GM12878 (cell line): ENCODE data around the gene ULK1. TPM values are rescaled to one million over a fixed set of nuclear protein-coding genes. Genes with fewer than 3 reads are reported as not detected.

Experiments
- ATAC-seq: fragments of 200-7000 bp; cut with Tn5 transposase; 3 replicates; pipeline ENCODE4 v1.9.1; 2020; ENCODE audit warnings: mild to moderate bottlenecking, moderate library complexity
- BruUV-seq: library from RNA; stranded (reverse); fragments of 400-500 nt; replicated peaks from 2 replicates; lab custom pipeline; 2021; lab: Mats Ljungman, UMichigan
- CTCF ChIA-PET: fragments of 300-600 bp; sonication (Branson Sonifier 250); formaldehyde crosslinking; extraction: SDS; loops from one replicate; lab custom pipeline; 2021; ENCODE audit warnings: inconsistent platforms; lab: Yijun Ruan, JAX
- POLR2A ChIA-PET: fragments of 350-600 bp; formaldehyde crosslinking; extraction: SDS; loops from one replicate; lab custom pipeline; 2021; ENCODE audit warnings: inconsistent platforms; lab: Charles Lee
- RAD21 ChIA-PET: fragments of 300-600 bp; sonication (Branson Sonifier 250); formaldehyde crosslinking; loops from one replicate; lab custom pipeline; 2023; ENCODE audit warnings: antibody characterized with exemption; ENCODE audit not compliant: unreplicated experiment; lab: Charles Lee
- SMC1A ChIA-PET: fragments of 300-600 bp; sonication (Branson Sonifier 250); formaldehyde crosslinking; loops from one replicate; lab custom pipeline; 2023; ENCODE audit not compliant: unreplicated experiment, uncharacterized antibody; lab: Charles Lee
- DNase-seq: peaks from one replicate; pipeline ENCODE4 v3.0.0-alpha.2; 2011; ENCODE audit warnings: low read depth, low spot score
- FAIRE-seq: peaks from 3 replicates; lab custom pipeline; 2011; peaks lifted over from hg19 to GRCh38; lab: Jason Lieb, UNC
- H2AFZ ChIP-seq: 2 replicates; pipeline ENCODE4 v1.6.0; 2011; ENCODE audit warnings: low read depth, low read length, control low read depth; ENCODE audit not compliant: control insufficient read depth
- H3K27ac ChIP-seq: 2 replicates; pipeline ENCODE4 v1.5.1; 2011; ENCODE audit warnings: control low read depth; ENCODE audit not compliant: control insufficient read depth, insufficient read depth
- H3K27me3 ChIP-seq, 2 experiments: replicated peaks in 1 of 2; 2 replicates each; pipeline versions ENCODE4 v1.6.0 to v1.6.1; 2011; ENCODE audit warnings: low read length in 1 of 2; ENCODE audit not compliant: control insufficient read depth in 2 of 2, insufficient read depth in 2 of 2
- H3K36me3 ChIP-seq, 2 experiments: 2 replicates each; pipeline ENCODE4 v1.5.1; 2011; ENCODE audit warnings: low read length in 1 of 2; ENCODE audit not compliant: control insufficient read depth in 2 of 2, insufficient read depth in 2 of 2
- H3K4me1 ChIP-seq: 2 replicates; pipeline ENCODE4 v1.6.1; 2011; ENCODE audit warnings: mild to moderate bottlenecking, low read length, moderate library complexity, mixed read lengths; ENCODE audit not compliant: control insufficient read depth, insufficient read depth
- H3K4me2 ChIP-seq: 2 replicates; pipeline ENCODE4 v1.6.0; 2011; ENCODE audit warnings: control low read depth; ENCODE audit not compliant: control insufficient read depth, insufficient read depth
- H3K4me3 ChIP-seq: fragments of 200-600 bp; sonication (generic); 2 replicates; pipeline ENCODE4 v1.5.1; 2016
- H3K79me2 ChIP-seq: 2 replicates; pipeline ENCODE4 v1.6.0; 2011; ENCODE audit warnings: low read length; ENCODE audit not compliant: control insufficient read depth, insufficient read depth
- H3K9ac ChIP-seq: 2 replicates; pipeline ENCODE4 v1.8.0; 2011; ENCODE audit warnings: low read length, control low read depth, mixed read lengths; ENCODE audit not compliant: control insufficient read depth, insufficient read depth
- H3K9me3 ChIP-seq: replicated peaks from 3 replicates; pipeline ENCODE4 v1.5.1; 2011; ENCODE audit warnings: mild to moderate bottlenecking, low read length; ENCODE audit not compliant: control insufficient read depth, insufficient read depth
- H4K20me1 ChIP-seq: 2 replicates; pipeline ENCODE4 v1.6.0; 2011; ENCODE audit not compliant: control insufficient read depth, insufficient read depth
- ATF2 ChIP-seq: IDR thresholded peaks from 2 replicates; pipeline ENCODE4 v1.6.1; 2012; ENCODE audit warnings: low read length, inconsistent platforms
- BHLHE40 ChIP-seq, 2 experiments: fragments of 450-650 bp in 1 of 2; IDR thresholded peaks; 2 replicates each; pipeline ENCODE4 v1.6.1; 2011 to 2017; ENCODE audit warnings: low read depth in 2 of 2, borderline replicate concordance in 1 of 2, improper control_type of control experiment in 1 of 2, low read length in 1 of 2, mild to moderate bottlenecking in 1 of 2
- POU2F2 ChIP-seq: IDR thresholded peaks from 3 replicates; pipeline ENCODE4 v1.6.1; 2011; ENCODE audit warnings: low read depth, mild to moderate bottlenecking, low read length, borderline replicate concordance
- SP1 ChIP-seq: IDR thresholded peaks from one replicate; pipeline ENCODE4 v1.6.1; 2011; ENCODE audit warnings: low read depth, low read length
- STAT1 ChIP-seq: fragments of 450-650 bp; conservative IDR thresholded peaks from 2 replicates; pipeline ENCODE4 v1.6.1; 2014; ENCODE audit warnings: antibody characterized with exemption, mild to moderate bottlenecking
- USF1 ChIP-seq: IDR thresholded peaks from 2 replicates; pipeline ENCODE4 v1.6.1; 2011; ENCODE audit warnings: borderline replicate concordance, low read depth, mild to moderate bottlenecking, moderate library complexity, mixed read lengths, low read length; ENCODE audit not compliant: insufficient read depth; ENCODE audit errors: extremely low read length
- ZBTB4 ChIP-seq: fragments of 450-650 bp; formaldehyde crosslinking; IDR thresholded peaks from 2 replicates; pipeline ENCODE4 v1.4.0; 2022; ENCODE audit warnings: mild to moderate bottlenecking, moderate library complexity
- WGBS: methylation state at CpG from one replicate; pipeline ENCODE4 v1.1.6; 2016; ENCODE audit warnings: low lambda C conversion rate; ENCODE audit not compliant: insufficient replicate concordance, insufficient coverage; ENCODE audit errors: missing lambda C conversion rate; 5-methylcytosine and 5-hydroxymethylcytosine counted together
- in situ Hi-C: fragments of 300-500 bp; cut with MboI; formaldehyde crosslinking; loops from 9 replicates; pipeline ENCODE4 v1.14.3; 2018; ENCODE audit warnings: mixed read lengths
- intact Hi-C: fragments of 100-400 bp; cut with micrococcal nuclease; formaldehyde crosslinking; loops from one replicate; pipeline ENCODE4 v1.14.2; 2022; ENCODE audit not compliant: unreplicated experiment
- polyA plus RNA-seq, 11 experiments: library from polyadenylated mRNA; depleted of rRNA in 4 of 11; unstranded in 6 of 11; stranded (reverse) in 5 of 11; fragments of >200 nt; fragmentation: Nextera tagmentation in 4 of 11; fragmentation: Illumina TruSeq in 1 of 11; extraction: Ambion mirVana in 4 of 11; extraction: Trizol in 1 of 11; gene quantifications; 1 replicate in 1 of 11; 2 replicates in 10 of 11; pipeline versions ENCODE4 v1.2.1 to v1.2.3, GENCODE V29; 2011 to 2016; ENCODE audit warnings: inconsistent platforms in 2 of 11, missing spikeins in 2 of 11, low read depth in 1 of 11
- total RNA-seq, 4 experiments: library from RNA; depleted of rRNA in 3 of 4; stranded (reverse); fragments of >200 nt in 3 of 4; fragmentation: Illumina TruSeq in 1 of 4; extraction: Trizol in 1 of 4; gene quantifications; 2 replicates each; pipeline versions ENCODE4 v1.2.1 to v1.2.3, GENCODE V29; 2013 to 2021
- TF ChIP-seq, protein P1 (sequence below): IDR thresholded peaks from 2 replicates; pipeline ENCODE4 v1.6.1; 2012; ENCODE audit warnings: mild to moderate bottlenecking, low read depth, low read length
- TF ChIP-seq, protein P2 (sequence below): fragments of 450-650 bp; IDR thresholded peaks from 2 replicates; pipeline ENCODE4 v1.6.1; 2017; ENCODE audit warnings: mild to moderate bottlenecking, moderate library complexity

Gene ULK1
- total and polyA plus RNA-seq, 10 of the 15 experiments (the other 5 are each of a cell fraction or from before 2014, with no cell fraction given) = 0.13 to 14.1 (median 1.5) TPM

- Histone ChIP-seq H3K9me3 (no peaks in the 10 kb centered on the region), H3K4me2 (no peak overlapping the region), H4K20me1 (no peaks in the 10 kb centered on the region), H3K27ac (no peak overlapping the region), H3K4me3 (no peak overlapping the region), H3K36me3 (no peaks in the 10 kb centered on the region; a peak in 2 of 4 replicates), H3K79me2 (no peaks in the 10 kb centered on the region), H3K9ac (no peak overlapping the region), H2AFZ (no peak overlapping the region), H3K27me3 (no peaks in the 10 kb centered on the region), H3K4me1 (no peaks in the 10 kb centered on the region)
- FAIRE-seq (no peak), DNase-seq (no peak), ATAC-seq (no peak)
- ChIA-PET POLR2A (no interaction called here), CTCF (no interaction called here), SMC1A (no interaction called here), RAD21 (no interaction called here)
- WGBS = 96% methylated on average over 42 of the region's 61 CpGs
- intact Hi-C loops (no loop called here), in situ Hi-C loops (no loop called here)
- BruUV-seq = no TSS peak
- TF ChIP-seq ZBTB4 (no peak), STAT1 (no peak), SP1 (no peak), ATF2 (no peak), USF1 (no peak), POU2F2 (no peak), BHLHE40 (IDR thresholded peaks at IDR 0.05; ENCODE audit: borderline replicate concordance in 1 of 2, low read depth in 2 of 2, low read length in 1 of 2) (no peak)
- TF ChIP-seq, protein P1, sequence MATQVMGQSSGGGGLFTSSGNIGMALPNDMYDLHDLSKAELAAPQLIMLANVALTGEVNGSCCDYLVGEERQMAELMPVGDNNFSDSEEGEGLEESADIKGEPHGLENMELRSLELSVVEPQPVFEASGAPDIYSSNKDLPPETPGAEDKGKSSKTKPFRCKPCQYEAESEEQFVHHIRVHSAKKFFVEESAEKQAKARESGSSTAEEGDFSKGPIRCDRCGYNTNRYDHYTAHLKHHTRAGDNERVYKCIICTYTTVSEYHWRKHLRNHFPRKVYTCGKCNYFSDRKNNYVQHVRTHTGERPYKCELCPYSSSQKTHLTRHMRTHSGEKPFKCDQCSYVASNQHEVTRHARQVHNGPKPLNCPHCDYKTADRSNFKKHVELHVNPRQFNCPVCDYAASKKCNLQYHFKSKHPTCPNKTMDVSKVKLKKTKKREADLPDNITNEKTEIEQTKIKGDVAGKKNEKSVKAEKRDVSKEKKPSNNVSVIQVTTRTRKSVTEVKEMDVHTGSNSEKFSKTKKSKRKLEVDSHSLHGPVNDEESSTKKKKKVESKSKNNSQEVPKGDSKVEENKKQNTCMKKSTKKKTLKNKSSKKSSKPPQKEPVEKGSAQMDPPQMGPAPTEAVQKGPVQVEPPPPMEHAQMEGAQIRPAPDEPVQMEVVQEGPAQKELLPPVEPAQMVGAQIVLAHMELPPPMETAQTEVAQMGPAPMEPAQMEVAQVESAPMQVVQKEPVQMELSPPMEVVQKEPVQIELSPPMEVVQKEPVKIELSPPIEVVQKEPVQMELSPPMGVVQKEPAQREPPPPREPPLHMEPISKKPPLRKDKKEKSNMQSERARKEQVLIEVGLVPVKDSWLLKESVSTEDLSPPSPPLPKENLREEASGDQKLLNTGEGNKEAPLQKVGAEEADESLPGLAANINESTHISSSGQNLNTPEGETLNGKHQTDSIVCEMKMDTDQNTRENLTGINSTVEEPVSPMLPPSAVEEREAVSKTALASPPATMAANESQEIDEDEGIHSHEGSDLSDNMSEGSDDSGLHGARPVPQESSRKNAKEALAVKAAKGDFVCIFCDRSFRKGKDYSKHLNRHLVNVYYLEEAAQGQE = no peak
- TF ChIP-seq, protein P2, sequence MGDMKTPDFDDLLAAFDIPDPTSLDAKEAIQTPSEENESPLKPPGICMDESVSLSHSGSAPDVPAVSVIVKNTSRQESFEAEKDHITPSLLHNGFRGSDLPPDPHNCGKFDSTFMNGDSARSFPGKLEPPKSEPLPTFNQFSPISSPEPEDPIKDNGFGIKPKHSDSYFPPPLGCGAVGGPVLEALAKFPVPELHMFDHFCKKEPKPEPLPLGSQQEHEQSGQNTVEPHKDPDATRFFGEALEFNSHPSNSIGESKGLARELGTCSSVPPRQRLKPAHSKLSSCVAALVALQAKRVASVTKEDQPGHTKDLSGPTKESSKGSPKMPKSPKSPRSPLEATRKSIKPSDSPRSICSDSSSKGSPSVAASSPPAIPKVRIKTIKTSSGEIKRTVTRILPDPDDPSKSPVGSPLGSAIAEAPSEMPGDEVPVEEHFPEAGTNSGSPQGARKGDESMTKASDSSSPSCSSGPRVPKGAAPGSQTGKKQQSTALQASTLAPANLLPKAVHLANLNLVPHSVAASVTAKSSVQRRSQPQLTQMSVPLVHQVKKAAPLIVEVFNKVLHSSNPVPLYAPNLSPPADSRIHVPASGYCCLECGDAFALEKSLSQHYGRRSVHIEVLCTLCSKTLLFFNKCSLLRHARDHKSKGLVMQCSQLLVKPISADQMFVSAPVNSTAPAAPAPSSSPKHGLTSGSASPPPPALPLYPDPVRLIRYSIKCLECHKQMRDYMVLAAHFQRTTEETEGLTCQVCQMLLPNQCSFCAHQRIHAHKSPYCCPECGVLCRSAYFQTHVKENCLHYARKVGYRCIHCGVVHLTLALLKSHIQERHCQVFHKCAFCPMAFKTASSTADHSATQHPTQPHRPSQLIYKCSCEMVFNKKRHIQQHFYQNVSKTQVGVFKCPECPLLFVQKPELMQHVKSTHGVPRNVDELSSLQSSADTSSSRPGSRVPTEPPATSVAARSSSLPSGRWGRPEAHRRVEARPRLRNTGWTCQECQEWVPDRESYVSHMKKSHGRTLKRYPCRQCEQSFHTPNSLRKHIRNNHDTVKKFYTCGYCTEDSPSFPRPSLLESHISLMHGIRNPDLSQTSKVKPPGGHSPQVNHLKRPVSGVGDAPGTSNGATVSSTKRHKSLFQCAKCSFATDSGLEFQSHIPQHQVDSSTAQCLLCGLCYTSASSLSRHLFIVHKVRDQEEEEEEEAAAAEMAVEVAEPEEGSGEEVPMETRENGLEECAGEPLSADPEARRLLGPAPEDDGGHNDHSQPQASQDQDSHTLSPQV = no peak
These were observed 14.8 kb downstream of the ULK1 start for GRCh38 chr12:131909081-131909751.
